Measurements from ENCODE around the gene NANOS2. TPM values are rescaled to one million over a fixed set of nuclear protein-coding genes. Genes with fewer than 3 reads are reported as not detected.

NANOS2 gene
- total and polyA plus RNA-seq, 9 of the 15 experiments (the other 6 are each of a cell fraction or from before 2014, with no cell fraction given), result not detected

DNA sequence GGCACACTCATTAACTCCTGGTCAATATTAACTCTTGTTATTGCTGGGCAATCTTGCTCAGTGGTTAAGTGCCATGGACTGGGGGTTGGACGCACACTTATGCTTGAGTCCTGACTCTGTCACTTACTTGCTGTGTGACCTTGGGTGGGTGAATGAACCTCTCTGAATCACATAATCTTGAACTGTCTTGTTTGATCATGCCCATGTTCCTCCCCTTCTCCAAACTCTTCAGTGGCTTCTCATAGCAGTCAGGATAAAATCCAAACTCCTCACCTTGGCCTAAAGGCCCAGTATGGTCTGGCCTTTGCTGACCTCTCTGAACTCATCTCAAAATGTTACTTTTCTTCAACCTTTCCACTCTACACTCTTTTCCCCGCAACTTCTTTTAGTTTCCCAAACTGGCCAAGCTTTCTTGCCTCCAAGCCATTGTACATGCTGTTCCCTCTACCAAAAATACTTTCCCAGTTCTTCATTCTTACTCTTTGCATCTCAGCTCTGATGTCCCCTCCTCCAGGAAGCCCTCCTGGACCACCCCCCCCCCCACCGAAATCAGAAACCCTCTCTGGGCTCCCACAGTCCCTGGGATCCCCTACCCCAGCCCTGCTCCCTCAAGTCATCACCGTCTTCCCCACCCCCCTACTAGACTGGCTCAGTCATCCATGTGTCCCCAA is 14.5 kb downstream of the NANOS2 start (continued):
- no peak for TF ChIP-seq FUS (optimal IDR thresholded peaks at IDR 0.05; ENCODE audit: low read depth, low read length)
- peak; percentile 43; the same call in 1 of the 2 replicates for TF ChIP-seq ADNP (tag; IDR thresholded peaks at IDR 0.05)
- TF ChIP-seq RB1 (IDR thresholded peaks at IDR 0.05; ENCODE audit: low read depth), result no peak
- peak; percentile 99 for TF ChIP-seq RBM25 (IDR thresholded peaks at IDR 0.05; ENCODE audit: low read depth, low read length, severe bottlenecking)
- TF ChIP-seq, protein P1, sequence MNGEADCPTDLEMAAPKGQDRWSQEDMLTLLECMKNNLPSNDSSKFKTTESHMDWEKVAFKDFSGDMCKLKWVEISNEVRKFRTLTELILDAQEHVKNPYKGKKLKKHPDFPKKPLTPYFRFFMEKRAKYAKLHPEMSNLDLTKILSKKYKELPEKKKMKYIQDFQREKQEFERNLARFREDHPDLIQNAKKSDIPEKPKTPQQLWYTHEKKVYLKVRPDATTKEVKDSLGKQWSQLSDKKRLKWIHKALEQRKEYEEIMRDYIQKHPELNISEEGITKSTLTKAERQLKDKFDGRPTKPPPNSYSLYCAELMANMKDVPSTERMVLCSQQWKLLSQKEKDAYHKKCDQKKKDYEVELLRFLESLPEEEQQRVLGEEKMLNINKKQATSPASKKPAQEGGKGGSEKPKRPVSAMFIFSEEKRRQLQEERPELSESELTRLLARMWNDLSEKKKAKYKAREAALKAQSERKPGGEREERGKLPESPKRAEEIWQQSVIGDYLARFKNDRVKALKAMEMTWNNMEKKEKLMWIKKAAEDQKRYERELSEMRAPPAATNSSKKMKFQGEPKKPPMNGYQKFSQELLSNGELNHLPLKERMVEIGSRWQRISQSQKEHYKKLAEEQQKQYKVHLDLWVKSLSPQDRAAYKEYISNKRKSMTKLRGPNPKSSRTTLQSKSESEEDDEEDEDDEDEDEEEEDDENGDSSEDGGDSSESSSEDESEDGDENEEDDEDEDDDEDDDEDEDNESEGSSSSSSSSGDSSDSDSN (IDR thresholded peaks at IDR 0.05; ENCODE audit: borderline replicate concordance in 1 of 2, low read depth in 2 of 2, low read length in 2 of 2), result no peak
- TF ChIP-seq ESRRA (IDR thresholded peaks at IDR 0.05; ENCODE audit: borderline replicate concordance, low read depth), result no peak
- TF ChIP-seq POLR2AphosphoS2 (IDR thresholded peaks at IDR 0.05; ENCODE audit: low read length), result no peak
- TF ChIP-seq NFYB (IDR thresholded peaks at IDR 0.05; ENCODE audit: extremely low read depth, insufficient read length), result no peak
- TF ChIP-seq HDAC2 (IDR thresholded peaks at IDR 0.05), result peak; percentile 54; the same call in 1 of the 2 replicates
- TF ChIP-seq, protein P2, sequence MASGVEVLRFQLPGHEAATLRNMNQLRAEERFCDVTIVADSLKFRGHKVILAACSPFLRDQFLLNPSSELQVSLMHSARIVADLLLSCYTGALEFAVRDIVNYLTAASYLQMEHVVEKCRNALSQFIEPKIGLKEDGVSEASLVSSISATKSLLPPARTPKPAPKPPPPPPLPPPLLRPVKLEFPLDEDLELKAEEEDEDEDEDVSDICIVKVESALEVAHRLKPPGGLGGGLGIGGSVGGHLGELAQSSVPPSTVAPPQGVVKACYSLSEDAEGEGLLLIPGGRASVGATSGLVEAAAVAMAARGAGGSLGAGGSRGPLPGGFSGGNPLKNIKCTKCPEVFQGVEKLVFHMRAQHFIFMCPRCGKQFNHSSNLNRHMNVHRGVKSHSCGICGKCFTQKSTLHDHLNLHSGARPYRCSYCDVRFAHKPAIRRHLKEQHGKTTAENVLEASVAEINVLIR (CRISPR knock-in tag; IDR thresholded peaks at IDR 0.05), result no peak
- no peak for TF ChIP-seq FOXA3 (CRISPR knock-in tag; conservative IDR thresholded peaks at IDR 0.05 in 1 of 2, IDR thresholded peaks at IDR 0.05 in 1 of 2)

All from K562 (cell line).